ENCODE results near the gene C4orf33.

The C4orf33 gene

GRCh38 chr4:129131343-129131742, 35.4 kb downstream of the C4orf33 start:
- DNase-seq, result no peak

- no peak for DNase-seq
These were observed 40.5 kb downstream of the C4orf33 start for GRCh38 chr4:129136433-129136832.

- DNase-seq, result no peak
These were observed 43.0 kb downstream of the C4orf33 start for GRCh38 chr4:129138810-129139496.

GRCh38 chr4:129140521-129140920, 44.6 kb downstream of the C4orf33 start:
- no peak for DNase-seq

GRCh38 chr4:129143359-129143758, 47.4 kb downstream of the C4orf33 start:
- DNase-seq, result no peak

GRCh38 chr4:129144755-129145206, 48.8 kb downstream of the C4orf33 start:
- no peak for DNase-seq

- no peak for DNase-seq
These were observed 49.3 kb downstream of the C4orf33 start for GRCh38 chr4:129145222-129145730.

- DNase-seq, result no peak
These were observed 50.7 kb downstream of the C4orf33 start for GRCh38 chr4:129146639-129147038.

- no peak for DNase-seq
These were observed 52.9 kb downstream of the C4orf33 start for GRCh38 chr4:129148892-129149291.

GRCh38 chr4:129149906-129150305, 54.0 kb downstream of the C4orf33 start:
- DNase-seq, result no peak

- no peak for DNase-seq
These were observed 56.4 kb downstream of the C4orf33 start for GRCh38 chr4:129152350-129152749.

GRCh38 chr4:129153700-129154099, 57.7 kb downstream of the C4orf33 start:
- DNase-seq, result no peak

- DNase-seq, result no peak
These were observed 66.5 kb downstream of the C4orf33 start for GRCh38 chr4:129162450-129162849.

- DNase-seq, result no peak
These were observed 67.5 kb downstream of the C4orf33 start for GRCh38 chr4:129163427-129163826.

- no peak for DNase-seq
These were observed 68.3 kb downstream of the C4orf33 start for GRCh38 chr4:129164243-129164642.
